Upper lobe of right lung (tissue), 1 donor: Measurements from ENCODE around the gene RAB3C. TPM values are rescaled to one million over a fixed set of nuclear protein-coding genes. Genes with fewer than 3 reads are reported as not detected.

Experiments used
- ATAC-seq: fragments of 200-7000 bp; cut with Tn5 transposase; one replicate; pipeline ENCODE4 v1.9.1; 2020; ENCODE audit warnings: mild to moderate bottlenecking, moderate library complexity
- DNase-seq: peaks from one replicate; pipeline ENCODE4 v3.0.0-alpha.2; 2020
- H3K27ac ChIP-seq: fragments of 200-600 bp; one replicate; pipeline ENCODE4 v1.8.0; 2022
- H3K27me3 ChIP-seq: fragments of 200-600 bp; one replicate; pipeline ENCODE4 v1.8.0; 2022; ENCODE audit warnings: mild to moderate bottlenecking
- H3K36me3 ChIP-seq: fragments of 200-600 bp; one replicate; pipeline ENCODE4 v1.8.0; 2022
- H3K4me1 ChIP-seq: fragments of 200-600 bp; one replicate; pipeline ENCODE4 v1.8.0; 2022
- H3K4me3 ChIP-seq: fragments of 200-600 bp; one replicate; pipeline ENCODE4 v1.8.0; 2022; ENCODE audit warnings: mild to moderate bottlenecking
- H3K9me3 ChIP-seq: fragments of 200-600 bp; one replicate; pipeline ENCODE4 v1.8.0; 2022
- intact Hi-C: fragments of 100-400 bp; cut with DNase I; formaldehyde crosslinking; loops from one replicate; pipeline ENCODE4 v1.11.0; 2022
- total RNA-seq: library from RNA; stranded (reverse); fragmentation: NEBNext Ultra II Directional; extraction: Animal tissue kit (Norgen Biotek cat#: 25700); gene quantifications from one replicate; pipeline ENCODE4 v1.2.1, GENCODE V29; 2021
- TF ChIP-seq, protein P1 (sequence below): fragments of 200-600 bp; IDR thresholded peaks from one replicate; pipeline ENCODE4 v1.8.0; 2022; ENCODE audit warnings: antibody characterized with exemption
- donor health status: DM: no; HTN: yes; CAD: no; lungs with severe emphysema.

RAB3C gene
- total RNA-seq, 1 donor from 2014 or later: 0.67 TPM

DNA sequence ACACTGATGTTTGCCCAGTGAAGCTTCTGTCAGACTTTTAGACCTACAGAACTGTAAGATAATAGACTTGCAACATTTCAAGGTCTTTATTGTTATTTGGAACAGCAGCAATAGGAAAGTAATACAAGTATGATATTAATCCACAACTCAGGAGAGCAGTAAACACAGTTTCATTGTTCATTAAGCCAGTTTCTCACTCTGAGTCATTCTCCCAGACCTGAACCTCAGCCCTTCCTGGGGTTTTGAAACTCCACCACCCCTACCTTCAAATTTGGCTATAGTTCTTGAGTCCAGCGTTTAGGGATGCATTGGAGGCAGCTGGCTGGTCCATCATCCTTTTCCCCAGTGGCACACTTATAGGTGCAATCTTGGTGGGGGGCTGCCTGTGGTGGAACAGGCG lies 203.2 kb downstream of the RAB3C start:
- no peak overlapping the region for H3K27ac ChIP-seq
- no peaks in the 10 kb centered on the region for H3K4me1 ChIP-seq
- DNase-seq: no peak
- TF ChIP-seq, protein P1, sequence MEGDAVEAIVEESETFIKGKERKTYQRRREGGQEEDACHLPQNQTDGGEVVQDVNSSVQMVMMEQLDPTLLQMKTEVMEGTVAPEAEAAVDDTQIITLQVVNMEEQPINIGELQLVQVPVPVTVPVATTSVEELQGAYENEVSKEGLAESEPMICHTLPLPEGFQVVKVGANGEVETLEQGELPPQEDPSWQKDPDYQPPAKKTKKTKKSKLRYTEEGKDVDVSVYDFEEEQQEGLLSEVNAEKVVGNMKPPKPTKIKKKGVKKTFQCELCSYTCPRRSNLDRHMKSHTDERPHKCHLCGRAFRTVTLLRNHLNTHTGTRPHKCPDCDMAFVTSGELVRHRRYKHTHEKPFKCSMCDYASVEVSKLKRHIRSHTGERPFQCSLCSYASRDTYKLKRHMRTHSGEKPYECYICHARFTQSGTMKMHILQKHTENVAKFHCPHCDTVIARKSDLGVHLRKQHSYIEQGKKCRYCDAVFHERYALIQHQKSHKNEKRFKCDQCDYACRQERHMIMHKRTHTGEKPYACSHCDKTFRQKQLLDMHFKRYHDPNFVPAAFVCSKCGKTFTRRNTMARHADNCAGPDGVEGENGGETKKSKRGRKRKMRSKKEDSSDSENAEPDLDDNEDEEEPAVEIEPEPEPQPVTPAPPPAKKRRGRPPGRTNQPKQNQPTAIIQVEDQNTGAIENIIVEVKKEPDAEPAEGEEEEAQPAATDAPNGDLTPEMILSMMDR: no peak
- no peak overlapping the region for H3K4me3 ChIP-seq
- intact Hi-C loops: no loop called here
- ATAC-seq: no peak
- no peaks in the 10 kb centered on the region for H3K9me3 ChIP-seq
- no peaks in the 10 kb centered on the region for H3K36me3 ChIP-seq
- H3K27me3 ChIP-seq: no peaks in the 10 kb centered on the region

DNA sequence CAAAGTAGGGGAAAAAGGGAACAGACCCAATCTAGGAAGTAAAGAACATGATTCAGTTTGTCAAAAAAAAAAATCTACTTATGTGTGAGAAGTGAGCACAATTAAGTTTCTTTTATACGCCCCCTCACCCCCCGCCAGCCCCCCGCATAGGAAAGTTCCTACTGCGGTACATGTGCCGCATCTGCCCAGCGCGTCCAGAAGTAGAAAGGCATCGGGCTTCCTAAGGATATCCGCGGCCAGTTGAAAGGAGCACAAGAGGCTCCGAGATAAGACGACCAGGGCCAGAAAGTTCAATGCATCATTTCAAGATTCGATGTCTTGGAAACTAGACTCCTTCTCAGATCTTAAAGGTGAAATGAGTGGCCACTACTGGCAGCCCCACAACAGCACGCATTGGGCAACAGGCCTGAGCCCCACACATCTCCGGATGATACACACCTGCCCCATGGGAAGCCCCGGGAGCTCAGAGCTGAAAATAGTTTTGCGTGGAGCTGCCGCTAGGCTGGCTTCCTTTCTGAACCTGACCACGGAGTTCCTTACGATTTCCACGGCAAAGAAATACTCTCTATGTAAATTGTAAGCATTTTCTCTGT lies 203.9 kb downstream of the RAB3C start:
- no peak for ATAC-seq
- H3K9me3 ChIP-seq: no peaks in the 10 kb centered on the region
- H3K36me3 ChIP-seq: no peaks in the 10 kb centered on the region
- H3K27me3 ChIP-seq: no peaks in the 10 kb centered on the region
- TF ChIP-seq, protein P1: no peak
- no peak for DNase-seq
- intact Hi-C loops: no loop called here
- no peak overlapping the region for H3K4me3 ChIP-seq
- H3K27ac ChIP-seq: no peak overlapping the region
- H3K4me1 ChIP-seq: no peaks in the 10 kb centered on the region

DNA sequence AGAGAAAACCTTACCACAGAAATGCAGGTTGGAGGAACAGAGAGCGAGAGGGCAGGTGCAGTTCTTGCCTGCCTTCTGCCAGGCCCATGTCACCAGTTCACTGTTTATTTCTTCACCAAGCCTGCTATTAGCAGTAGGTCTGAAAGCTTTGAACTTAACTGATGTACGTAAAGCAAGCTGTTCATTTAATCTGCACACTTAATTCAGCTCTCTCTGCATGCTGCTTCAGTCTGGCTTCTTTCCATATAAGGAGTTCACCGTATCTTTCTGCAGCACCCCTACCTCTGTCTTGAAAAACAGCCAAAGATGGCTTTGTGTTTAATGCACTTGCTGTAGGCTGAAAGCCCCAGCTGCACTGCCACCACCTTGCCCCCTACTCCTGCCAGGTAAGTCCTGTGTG lies 205.1 kb downstream of the RAB3C start:
- Histone ChIP-seq H3K27me3 (no peaks in the 10 kb centered on the region), H3K4me3 (no peak overlapping the region), H3K4me1 (no peaks in the 10 kb centered on the region), H3K9me3 (no peaks in the 10 kb centered on the region), H3K36me3 (no peaks in the 10 kb centered on the region), H3K27ac (no peak overlapping the region)
- DNase-seq (no peak), ATAC-seq (no peak)
- intact Hi-C loops: no loop called here
- TF ChIP-seq, protein P1: no peak

DNA sequence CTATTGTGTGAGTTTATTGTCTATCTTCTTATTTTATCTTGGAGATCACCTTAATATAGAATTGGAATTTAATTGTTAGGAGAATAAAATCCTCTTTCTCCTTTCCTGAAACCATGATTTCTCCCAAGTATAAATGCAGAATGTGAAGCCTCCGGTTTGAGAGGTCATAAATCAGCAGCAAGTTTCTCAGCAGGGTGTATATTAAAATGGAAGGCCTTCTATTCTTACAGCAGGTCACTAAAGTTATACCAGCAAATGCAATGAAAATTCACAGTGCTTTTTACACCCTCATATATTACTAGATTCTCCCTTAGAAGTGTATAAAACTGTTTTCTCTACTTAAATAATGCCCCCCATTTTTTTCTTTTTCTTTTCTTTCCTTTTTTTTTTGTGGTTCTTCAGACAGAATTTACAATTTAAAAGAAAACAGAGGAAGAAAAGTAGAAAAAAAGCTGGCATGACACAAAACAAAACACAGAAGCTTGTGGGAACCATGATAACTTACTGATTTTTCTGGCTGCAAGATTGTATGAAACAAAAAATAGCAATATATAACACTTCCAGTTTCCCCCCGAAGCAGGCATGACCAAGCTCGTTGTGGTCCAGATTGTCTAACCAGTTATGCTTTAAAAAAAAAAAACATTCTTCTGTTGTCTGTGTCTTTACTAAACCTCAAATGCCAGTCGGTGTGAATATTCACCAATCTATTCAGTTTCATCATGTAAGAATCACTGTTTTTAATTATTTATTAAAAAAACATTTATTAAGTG lies 211.2 kb downstream of the RAB3C start:
- intact Hi-C loops: no loop called here
- ATAC-seq: no peak
- Histone ChIP-seq H3K4me3 (no peak overlapping the region), H3K27ac (no peak overlapping the region), H3K9me3 (no peaks in the 10 kb centered on the region), H3K27me3 (no peaks in the 10 kb centered on the region), H3K36me3 (no peaks in the 10 kb centered on the region), H3K4me1 (no peaks in the 10 kb centered on the region)
- TF ChIP-seq, protein P1: no peak
- no peak for DNase-seq

DNA sequence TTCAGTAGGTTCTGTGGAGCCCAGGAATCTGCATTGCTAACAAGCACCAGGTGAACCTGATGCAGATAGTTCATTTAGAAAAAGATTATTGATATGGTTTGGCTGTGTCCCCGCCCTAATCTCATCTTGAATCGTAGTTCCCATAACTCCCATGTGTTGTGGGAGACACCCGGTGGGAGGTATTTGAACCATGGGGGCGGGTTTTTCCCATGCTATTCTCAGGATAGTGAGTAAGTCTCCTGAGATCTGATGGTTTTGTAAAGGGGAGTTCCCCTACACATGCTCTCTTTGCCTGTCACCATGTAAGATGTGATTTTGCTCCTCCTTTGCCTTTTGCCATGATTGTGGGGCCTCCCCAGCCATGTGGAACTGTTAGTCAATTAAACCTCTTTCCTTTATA lies 212.0 kb downstream of the RAB3C start:
- DNase-seq (no peak), ATAC-seq (no peak)
- Histone ChIP-seq H3K27ac (no peak overlapping the region), H3K36me3 (no peaks in the 10 kb centered on the region), H3K27me3 (no peaks in the 10 kb centered on the region), H3K9me3 (no peaks in the 10 kb centered on the region), H3K4me3 (no peak overlapping the region), H3K4me1 (no peaks in the 10 kb centered on the region)
- intact Hi-C loops: no loop called here
- TF ChIP-seq, protein P1: no peak
